GM21423 (cell line): ENCODE data around the gene ORAI2.
"Not testable (repeated sequence)": the region's sequence is repeated elsewhere in the genome, so short reads cannot be mapped to it uniquely, and the experiment has no call there.

Experiments
- ATAC-seq: cut with Tn5 transposase; IDR thresholded peaks from one replicate; pipeline ENCODE4 v1.9.1; 2021; ENCODE audit warnings: mild to moderate bottlenecking, moderate library complexity; ENCODE audit not compliant: unreplicated experiment

Gene ORAI2

DNA sequence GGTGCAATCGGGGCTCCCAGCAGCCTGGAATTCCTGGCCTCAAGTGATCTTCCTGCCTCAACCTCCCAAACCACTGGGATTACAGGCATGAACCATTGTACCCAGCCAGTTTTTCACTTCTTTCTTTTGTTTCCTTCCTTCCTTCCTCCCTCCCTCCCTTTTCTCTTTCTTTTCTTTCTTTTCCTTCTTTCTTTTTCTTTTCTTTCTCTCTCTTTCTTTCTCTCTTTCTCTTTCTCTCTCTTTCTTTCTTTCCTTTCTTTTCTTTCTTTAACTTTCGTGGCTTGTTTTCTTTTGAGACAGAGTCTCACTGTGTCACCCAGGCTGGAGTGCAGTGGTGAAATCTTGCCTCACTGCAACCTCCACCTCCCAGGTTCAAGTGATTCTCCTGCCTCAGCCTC is 12.3 kb downstream of the ORAI2 start:
- no peak for ATAC-seq

DNA sequence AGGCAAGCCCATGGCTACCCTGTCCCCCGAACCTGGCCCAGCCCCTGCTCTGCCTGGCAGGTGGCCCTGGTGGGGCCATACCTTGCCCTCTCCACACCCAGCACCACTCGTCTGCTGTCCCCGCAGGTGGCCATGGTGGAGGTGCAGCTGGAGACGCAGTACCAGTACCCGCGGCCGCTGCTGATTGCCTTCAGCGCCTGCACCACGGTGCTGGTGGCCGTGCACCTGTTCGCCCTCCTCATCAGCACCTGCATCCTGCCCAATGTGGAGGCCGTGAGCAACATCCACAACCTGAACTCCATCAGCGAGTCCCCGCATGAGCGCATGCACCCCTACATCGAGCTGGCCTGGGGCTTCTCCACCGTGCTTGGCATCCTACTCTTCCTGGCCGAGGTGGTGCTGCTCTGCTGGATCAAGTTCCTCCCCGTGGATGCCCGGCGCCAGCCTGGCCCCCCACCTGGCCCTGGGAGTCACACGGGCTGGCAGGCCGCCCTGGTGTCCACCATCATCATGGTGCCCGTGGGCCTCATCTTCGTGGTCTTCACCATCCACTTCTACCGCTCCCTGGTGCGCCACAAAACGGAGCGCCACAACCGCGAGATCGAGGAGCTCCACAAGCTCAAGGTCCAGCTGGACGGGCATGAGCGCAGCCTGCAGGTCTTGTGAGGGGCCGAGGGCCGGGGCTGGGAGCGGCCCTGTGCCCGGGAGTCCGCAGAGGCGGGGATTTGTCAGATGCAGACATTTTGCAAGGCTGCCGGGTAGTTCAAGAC is 13.2 kb downstream of the ORAI2 start:
- ATAC-seq, result no peak

DNA sequence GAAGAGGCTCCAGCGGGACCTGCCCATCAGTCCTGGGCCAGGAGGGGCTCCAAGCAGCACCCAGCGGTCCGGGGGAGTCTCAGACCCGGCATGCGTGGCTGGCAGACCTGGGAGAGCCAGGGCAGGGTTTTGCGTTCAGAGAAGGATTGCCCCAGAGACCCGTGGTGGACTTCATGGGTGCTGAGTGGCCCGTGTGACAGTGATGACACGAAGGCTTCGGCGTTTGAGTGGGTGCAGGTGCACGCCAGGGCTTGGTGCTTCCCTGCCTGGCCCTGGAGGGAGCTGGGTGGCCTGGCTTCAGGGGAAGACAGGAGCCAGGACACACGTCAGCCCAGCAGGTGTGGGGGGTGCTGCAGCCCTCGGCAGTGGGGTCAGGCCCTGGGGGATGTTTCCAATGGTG is 13.9 kb downstream of the ORAI2 start:
- ATAC-seq, result no peak

DNA sequence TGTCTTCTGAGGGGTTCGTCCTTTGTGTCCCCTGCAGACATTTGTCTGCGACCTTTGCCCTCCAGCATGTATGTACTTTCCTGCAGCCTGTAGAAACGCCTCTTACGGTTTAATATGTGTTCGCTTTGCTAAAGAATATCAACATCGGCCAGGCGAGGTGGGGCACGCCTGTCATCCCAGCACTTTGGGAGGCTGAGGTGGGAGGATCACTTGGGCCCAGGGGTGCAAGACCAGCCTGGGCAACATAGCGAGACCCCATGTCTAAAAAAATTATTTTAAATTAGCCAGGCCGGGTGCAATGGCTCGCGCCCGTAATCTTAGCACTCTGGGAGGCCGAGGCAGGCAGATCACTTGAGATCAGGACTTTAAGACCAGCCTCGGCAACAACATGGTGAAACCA is 15.8 kb downstream of the ORAI2 start:
- no peak for ATAC-seq

DNA sequence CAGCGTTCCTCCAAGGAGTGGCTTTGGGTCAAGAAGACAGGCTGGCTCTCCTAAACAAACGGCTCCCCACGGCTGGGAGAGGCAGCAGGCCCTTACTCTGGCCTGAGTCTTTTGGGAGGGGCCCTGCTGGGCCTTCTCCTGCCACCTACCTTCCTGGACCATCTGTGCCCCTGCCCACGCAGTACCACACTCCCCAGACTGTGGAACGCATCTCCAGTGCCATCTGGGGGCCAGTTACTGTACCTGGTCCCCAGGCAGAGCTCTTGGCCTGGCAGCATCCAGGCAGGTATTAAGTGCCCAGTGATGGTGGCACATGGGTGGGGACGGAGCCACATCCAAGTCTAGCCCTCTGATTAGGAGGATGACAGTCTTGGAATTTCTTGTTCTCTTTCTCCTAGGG is 16.9 kb downstream of the ORAI2 start:
- no peak for ATAC-seq

DNA sequence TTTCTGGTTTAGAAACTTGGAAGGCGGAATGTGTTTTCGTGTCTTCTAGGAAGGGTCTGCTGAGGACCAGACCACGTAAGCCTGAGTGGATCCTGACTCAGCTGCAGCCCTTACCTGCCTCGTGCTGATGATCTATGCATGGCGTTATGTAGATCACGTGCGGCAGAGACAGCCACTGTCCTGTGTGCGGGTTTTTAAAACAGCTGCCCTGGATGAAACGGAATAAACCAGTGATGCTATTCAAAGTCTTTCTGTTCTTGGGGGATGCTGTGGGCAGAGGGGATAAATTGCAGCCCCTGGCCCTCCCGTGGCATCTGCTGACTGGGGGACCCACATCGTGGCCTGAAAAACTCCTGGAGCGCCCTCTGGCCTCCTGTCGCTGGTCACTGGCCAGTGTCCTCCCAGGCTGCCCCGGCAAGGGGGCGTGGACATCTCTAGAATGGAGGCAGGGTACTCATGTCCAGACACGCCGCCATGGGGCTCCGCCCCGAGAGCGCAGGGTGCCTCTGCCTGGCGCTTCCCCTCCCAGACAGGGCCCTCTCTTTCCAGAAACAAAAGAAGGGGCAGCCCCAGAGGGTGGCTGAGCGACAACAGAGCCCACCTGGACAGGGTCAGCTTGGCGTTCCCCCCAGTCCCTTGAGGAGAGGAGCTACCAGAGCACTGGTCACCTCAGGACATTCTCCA is 18.1 kb downstream of the ORAI2 start:
- ATAC-seq, result no peak

DNA sequence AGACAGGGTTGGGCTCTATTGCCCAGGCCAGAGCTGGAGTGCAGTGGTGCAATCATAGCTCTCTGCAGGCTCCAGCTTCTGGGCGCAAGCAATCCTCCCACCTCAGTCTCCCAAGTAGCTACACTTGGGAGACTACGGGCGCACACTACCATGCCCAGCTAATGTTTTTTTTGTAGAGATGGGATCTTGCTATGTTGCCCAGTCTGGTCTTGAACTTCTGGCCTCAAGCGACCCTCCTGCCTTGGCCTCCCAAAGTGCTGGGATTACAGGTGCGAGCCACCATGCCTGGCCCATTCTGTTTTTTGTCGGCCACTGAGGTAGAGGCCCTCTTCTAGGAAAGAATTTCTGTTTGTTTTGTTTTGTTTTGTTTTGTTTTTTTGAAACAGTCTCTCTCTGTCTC is 19.1 kb downstream of the ORAI2 start:
- ATAC-seq, result no peak

DNA sequence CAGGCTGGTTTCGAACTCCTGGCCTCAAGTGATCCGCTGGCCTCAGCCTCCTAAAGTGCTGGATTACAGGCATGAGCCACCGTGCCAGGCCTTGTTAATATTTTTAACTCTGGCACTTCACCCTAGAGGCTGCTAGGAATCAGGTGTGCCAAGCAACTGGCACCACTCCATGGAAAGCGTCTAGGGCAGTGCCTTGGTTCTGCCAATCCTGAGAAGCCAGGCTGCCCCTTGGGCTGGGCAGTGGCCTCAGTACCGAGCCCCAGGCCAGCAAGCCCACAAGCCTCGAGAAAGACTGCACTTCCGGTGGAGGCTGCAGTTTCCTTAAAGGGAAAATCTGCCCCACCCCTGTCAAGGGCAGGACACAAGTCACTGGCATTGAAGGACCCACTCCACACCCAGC is 19.9 kb downstream of the ORAI2 start:
- no peak for ATAC-seq

DNA sequence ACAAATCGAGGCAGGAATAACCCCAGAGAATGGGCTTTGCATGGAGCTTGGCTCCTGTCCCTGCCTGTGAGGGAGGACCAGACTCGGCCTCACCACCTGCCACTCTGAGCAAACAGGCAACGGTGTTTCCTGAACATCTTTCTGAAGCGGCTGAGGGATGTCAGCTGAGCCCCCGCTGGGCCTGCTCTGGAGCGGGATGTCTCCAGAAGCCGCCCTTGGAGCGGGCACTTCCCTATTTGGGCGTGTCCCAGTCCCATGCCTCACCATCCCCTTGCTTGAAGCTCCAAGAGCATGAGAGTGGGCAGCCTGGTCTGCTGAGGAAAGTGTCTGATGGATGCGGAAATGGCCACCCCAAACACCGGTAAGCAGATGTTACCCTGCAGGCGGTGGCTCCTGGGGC is 21.1 kb downstream of the ORAI2 start:
- no peak for ATAC-seq

DNA sequence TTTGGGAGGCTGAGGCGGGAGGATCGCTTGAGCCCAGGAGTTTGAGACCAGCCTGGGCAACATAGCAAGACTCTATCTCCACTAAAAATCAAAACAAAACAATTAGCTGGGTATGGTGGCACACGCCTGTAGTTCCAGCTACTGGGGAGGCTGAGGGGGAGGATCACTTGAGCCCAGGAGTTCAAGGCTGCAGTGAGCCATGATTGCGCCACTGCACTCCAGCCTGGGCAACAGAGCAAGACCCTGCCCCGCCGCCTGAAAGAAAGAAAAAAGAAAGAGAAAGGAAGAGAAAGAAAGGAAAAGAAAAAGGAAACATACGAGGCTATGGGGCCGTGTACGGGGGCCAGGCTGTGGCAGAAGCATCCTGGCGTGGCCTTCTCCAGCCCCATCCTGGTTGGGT is 21.6 kb downstream of the ORAI2 start:
- not testable (repeated sequence) for ATAC-seq

DNA sequence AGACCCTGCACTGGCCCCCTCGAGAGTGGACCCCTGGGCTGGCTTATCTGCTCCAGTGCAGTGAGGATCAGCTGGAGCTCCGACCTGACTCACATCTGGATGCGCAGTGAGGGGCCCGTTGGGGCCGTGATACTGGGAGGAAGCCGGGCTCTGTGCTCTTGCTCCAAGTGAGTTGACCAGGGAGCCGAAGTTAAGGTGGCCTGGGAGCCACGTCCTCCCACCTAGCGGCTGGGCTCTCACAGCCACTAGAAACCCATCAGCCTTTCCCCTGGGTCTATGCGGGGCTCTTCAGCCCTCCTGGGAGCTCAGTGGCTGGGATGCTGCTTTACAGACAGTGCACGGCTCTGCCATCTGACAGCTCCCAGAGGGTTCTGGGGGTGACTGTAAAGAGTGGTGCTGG is 22.2 kb downstream of the ORAI2 start:
- ATAC-seq, result no peak

DNA sequence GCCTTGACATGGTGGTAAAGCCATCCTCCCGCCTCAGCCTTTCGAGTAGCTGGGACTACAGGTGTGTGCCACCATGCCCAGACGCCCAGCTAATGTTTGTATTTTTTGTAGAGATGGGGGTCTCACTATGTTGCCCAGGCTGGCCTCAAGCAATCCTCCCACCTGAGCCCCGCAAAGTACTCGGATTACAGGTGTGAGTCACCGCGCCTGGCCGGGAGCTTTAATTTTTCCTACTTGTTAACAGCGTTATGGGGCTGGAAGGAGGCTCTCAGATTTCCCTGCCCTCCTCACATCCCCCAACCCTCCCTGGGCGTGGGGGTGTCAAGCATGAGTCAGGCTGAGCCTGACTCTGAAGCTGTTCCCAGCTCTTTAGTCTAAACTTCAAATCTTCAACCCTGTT is 23.0 kb downstream of the ORAI2 start:
- ATAC-seq, result no peak

DNA sequence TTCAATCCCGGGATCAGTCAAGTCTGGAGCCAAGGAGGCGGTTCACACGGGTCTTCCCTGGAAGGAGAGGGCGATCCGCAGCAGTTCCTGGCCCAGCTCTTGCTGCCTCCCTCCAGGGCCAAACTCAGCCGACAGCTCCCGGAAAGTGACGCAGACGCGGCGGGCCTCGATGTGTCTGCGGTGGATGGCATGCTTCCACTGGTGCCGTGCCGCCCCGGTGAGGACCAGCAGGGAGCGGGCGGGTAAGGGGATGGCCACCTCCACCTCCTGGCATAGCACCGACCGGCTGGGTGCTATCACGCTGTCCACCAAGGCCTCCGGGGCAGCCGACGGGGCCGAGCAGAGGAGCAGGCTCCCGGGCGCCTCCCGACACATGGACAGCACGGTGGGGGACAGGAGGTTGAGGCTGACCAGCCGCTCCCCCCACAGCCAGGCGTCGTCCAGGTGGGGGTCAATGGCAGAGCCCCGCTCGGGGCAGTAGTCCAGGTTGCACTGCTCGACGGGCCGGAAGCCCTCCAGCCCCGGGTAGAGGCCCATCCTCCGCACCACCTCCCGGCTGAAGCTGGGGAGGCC is 24.1 kb downstream of the ORAI2 start:
- no peak for ATAC-seq

DNA sequence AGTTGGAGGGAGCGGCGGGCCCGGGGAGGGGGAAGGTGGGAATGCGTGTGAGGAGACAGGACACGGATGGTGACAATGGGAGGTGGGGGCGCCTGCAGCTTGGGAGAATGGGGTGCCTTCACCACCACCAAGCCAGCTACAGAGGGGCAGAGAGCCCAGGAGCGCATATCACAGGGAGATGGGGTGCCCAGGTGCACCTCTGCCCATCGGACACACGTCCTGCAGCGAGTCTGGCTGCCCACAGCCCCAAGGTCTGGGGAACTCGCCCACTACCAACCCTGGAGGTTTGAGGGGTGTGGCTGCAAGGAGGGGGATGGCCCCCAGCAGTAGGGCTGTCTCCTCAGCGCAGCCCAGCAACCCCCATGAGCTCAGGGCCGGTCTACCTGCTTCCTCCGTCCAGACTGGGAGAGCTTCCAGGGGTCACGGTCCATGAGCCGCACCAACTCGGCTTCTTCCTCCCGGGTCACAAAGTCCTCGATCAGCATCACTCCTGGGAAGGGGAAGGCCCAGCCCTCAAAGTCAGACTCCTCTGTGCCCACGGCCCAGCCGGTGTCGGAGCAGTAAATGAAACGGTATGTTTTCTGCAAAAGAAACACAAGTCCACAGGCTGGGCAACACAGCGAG is 26.0 kb downstream of the ORAI2 start:
- ATAC-seq, result no peak

DNA sequence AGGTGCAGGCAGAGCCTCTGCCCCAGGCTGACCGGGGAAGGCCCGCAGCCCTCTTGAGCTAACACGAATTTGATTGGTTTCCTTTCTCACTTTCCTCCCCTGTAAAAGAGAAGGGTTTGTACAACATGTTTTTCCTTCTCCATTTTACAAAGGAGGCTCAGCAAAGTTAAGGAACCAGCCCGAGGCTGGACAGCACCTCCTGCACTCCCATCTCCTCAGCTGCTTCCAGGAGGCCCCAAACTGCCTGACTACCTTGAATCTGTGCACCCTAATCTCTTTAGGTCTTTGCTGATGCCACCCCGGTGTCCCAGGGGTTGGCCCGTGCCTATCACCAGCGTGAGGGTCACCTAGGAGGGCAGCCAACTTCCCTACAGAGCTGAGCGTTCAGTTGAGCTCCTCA is 27.1 kb downstream of the ORAI2 start:
- ATAC-seq, result no peak

DNA sequence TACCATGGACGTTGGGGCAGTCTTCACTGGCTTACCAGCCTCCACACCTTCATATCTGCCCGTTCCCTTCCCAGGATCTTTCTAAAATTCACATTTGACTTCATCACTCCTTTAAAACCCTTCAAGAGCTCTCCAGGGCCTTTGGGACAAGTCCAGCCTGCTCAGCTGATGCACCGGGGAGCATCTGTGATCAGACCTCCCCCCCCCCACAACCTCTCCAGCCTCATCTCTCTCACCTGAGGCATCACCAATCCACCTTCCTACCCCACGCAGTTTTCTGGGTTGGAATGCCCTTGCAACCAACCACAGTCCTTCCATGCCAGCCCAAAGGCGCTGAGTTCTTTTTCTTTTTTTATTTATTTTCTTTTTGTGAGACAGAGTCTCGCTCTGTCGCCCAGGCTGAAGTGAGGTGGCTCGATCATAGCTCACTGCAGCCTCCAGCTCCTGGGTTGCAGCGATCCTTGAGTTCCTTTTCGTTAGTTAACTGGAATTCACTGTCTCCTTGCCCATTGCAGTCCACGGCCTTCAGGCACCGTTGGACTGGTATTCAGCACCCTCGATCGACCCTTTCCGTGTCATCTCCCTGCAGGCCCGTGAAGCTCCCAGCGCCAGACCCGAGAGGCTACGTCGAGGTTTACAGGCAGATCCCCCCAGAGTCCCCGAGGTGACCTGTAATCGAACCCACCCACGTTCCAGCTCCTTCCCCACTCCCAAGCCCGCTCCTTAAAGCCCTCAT is 30.6 kb downstream of the ORAI2 start:
- no peak for ATAC-seq

DNA sequence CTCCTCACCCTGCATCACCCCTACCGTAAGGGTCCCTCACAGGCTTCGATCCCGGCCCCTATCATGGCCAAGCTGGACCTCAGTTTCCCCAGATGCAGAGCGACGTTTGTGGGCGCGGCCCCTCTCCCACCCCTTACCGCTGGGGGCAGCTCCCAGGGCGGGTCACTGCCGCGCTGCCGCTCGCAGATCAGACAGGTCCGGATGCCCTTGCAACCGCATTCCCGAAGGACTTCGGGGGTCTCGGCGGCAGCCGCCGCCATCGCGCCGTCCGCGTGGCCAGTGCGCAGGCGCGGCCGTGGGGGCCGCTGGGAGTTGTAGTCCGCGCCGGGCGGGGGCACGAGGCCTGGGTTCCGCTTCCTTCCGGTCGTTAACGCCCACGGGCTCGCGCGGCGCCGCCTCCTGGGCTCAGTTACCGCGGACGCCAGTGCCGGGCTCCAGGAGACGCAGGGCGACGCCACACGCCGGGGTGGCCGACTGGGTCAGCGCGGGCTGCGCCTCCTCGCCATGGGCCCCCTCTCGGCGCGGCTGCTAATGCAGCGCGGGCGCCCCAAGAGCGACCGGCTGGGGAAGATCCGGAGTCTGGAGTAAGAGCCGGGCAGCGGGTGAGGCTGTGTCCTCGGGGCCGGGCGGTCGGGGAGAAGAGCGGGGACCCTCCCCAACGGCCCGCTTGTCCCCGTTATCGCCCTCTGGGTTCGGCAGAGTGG is 31.4 kb downstream of the ORAI2 start, which contains the start of the genes ALKBH4 and LRWD1:
Gene ALKBH4 (minus strand): TSS at position 287 of the 704 bp plus-strand sequence. CDS start 27 bp downstream, at position 260.
Gene LRWD1 (plus strand): TSS at position 408 of the 704 bp plus-strand sequence. CDS start 97 bp downstream, at position 505.
- ATAC-seq, result peak; percentile 90

DNA sequence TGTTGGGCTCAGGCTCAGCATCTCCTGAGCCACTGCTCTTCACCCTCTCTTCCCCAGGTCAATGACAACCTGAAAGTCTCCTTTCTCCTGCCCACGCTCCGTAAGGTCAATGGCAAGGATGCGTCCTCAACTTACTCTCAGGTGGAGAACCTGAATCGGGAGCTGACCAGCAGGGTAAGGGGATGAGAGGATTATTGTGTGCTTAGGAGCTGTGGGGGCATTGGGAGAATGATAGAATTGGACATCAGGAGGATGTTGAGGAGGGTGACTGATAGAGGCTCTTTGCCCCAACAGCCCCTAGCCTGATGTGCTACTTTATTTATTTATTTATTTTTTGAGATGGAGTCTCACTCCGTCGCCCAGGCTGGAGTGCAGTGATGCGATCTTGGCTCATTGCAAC is 32.7 kb downstream of the ORAI2 start:
- ATAC-seq, result no peak

DNA sequence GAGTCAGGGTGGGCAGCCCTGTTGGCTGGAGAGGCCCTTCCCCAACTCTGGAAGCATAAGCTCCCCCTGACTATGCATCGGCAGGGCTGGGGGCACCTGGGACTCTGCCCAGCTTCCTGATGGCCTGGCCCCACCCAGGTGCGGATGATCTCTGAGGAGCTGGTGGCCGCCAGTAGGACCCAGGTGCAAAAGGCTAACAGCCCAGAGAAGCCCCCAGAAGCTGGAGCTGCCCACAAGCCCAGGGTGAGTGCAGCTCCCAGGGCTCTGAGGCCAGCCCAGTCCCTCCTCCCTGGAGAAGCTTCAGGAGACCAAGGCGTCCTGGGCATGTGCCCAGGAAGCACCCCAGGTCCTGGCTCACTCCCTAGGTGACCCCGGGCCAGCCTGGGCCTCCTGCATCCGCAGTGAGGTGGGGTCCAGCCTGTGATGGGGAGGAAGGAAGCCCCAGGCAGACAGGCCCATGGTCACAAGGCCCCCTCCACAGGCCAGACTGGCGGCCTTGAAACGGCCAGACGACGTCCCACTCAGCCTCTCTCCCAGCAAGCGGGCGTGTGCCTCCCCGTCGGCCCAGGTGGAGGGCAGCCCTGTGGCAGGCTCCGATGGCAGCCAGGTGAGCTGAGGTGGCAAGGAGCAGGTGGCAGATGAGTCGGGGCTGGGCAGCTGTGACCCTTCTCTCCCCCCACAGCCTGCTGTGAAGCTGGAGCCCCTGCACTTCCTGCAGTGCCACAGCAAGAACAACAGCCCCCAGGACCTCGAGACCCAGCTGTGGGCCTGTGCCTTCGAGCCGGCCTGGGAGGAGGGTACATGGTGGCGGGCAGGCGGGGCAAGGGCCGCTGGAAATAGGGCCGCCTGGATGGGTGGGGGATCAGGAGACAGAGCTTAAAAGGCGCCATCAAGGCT is 34.5 kb downstream of the ORAI2 start:
- no peak for ATAC-seq
